Breast epithelium (tissue), 3 donors: ENCODE measurements around the gene TSG101.

Experiments
- CTCF ChIP-seq, 3 donors: fragments of 450-650 bp; IDR thresholded peaks; one replicate each; pipeline ENCODE4 v1.5.1; 2016 to 2017; ENCODE audit warnings: antibody characterized with exemption in 3 of 3, mild to moderate bottlenecking in 3 of 3, moderate library complexity in 3 of 3
- POLR2AphosphoS5 ChIP-seq, 3 donors: sonication (generic); formaldehyde crosslinking; IDR thresholded peaks; one replicate each; pipeline ENCODE4 v1.6.1; 2017; ENCODE audit warnings: antibody characterized with exemption in 3 of 3

GRCh38 chr11:18502352-18502751 lies 24.4 kb downstream of the TSG101 start:
- TF ChIP-seq CTCF (IDR thresholded peaks at IDR 0.05) (no peak), POLR2AphosphoS5 (IDR thresholded peaks at IDR 0.05) (no peak)
